ENCODE measurements around the gene INTS2. TPM values are rescaled to one million over a fixed set of nuclear protein-coding genes. Genes with fewer than 3 reads are reported as not detected.

Gene INTS2
- total and polyA plus RNA-seq, 12 donors: 1.3 to 14.1 (median 8.7) TPM

GRCh38 chr17:61836266-61837174 is 91.3 kb downstream of the INTS2 start:
- intact Hi-C loops (cut with DNase I): loop anchor here in 1 of 2 donors (5.0 kb wide), 2 partner anchors 199 to 419 kb away; no protein-coding TSS in a partner anchor
- no peaks in the 10 kb centered on the region for H3K36me3 ChIP-seq (replicated peaks in 1 of 2)
- no peak for DNase-seq
- H3K9me3 ChIP-seq (replicated peaks in 1 of 3): no peaks in the 10 kb centered on the region
- TF ChIP-seq POLR2A (IDR thresholded peaks at IDR 0.05): no peak
- TF ChIP-seq, protein P1, sequence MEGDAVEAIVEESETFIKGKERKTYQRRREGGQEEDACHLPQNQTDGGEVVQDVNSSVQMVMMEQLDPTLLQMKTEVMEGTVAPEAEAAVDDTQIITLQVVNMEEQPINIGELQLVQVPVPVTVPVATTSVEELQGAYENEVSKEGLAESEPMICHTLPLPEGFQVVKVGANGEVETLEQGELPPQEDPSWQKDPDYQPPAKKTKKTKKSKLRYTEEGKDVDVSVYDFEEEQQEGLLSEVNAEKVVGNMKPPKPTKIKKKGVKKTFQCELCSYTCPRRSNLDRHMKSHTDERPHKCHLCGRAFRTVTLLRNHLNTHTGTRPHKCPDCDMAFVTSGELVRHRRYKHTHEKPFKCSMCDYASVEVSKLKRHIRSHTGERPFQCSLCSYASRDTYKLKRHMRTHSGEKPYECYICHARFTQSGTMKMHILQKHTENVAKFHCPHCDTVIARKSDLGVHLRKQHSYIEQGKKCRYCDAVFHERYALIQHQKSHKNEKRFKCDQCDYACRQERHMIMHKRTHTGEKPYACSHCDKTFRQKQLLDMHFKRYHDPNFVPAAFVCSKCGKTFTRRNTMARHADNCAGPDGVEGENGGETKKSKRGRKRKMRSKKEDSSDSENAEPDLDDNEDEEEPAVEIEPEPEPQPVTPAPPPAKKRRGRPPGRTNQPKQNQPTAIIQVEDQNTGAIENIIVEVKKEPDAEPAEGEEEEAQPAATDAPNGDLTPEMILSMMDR (IDR thresholded peaks at IDR 0.05): no peak
- H3K27ac ChIP-seq: no peak overlapping the region
- H3K27me3 ChIP-seq: no peaks in the 10 kb centered on the region
- H3K4me1 ChIP-seq (replicated peaks in 1 of 2): no peaks in the 10 kb centered on the region
- WGBS, 4 donors: 84 to 90% (median 88%) methylated on average over 3 of the region's 3 CpGs
- H3K4me3 ChIP-seq: no peak overlapping the region

DNA sequence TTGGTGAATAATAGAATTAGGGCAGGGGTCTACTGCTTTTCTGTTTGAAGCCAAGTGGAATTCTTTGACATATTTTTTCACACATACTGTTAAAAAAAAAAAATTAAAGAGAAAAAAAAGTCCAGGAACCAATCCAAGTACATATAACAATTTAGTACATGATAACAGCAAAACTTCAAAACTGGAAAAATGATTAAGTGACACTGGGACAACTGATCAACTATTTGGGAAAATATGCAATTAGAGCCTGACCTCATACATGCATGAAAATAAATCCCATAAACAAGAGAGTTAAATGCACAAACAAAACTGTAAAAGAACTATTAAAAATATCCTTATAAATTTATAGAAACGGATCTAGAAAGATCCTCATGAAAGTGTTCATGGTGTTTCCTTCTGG is 92.2 kb downstream of the INTS2 start:
- Histone ChIP-seq H3K9me3 (replicated peaks in 1 of 3) (no peaks in the 10 kb centered on the region), H3K4me3 (no peak overlapping the region), H3K27me3 (no peaks in the 10 kb centered on the region), H3K36me3 (replicated peaks in 1 of 2) (no peaks in the 10 kb centered on the region), H3K4me1 (replicated peaks in 1 of 2) (no peaks in the 10 kb centered on the region), H3K27ac (no peak overlapping the region)
- 81 to 90% (median 85%) methylated on average over 1 of the region's 1 CpG for WGBS, 4 donors
- TF ChIP-seq POLR2A (IDR thresholded peaks at IDR 0.05): no peak
- TF ChIP-seq, protein P1 (IDR thresholded peaks at IDR 0.05): no peak
- DNase-seq: no peak
- intact Hi-C loops (cut with DNase I): loop anchor here in 1 of 2 donors (5.0 kb wide), 2 partner anchors 198 to 418 kb away; no protein-coding TSS in a partner anchor

GRCh38 chr17:61834610-61835009 is 93.2 kb downstream of the INTS2 start:
- 94 to 100% (median 99%) methylated on average over 2 of the region's 2 CpGs for WGBS, 4 donors
- no peaks in the 10 kb centered on the region for H3K27me3 ChIP-seq
- no peaks in the 10 kb centered on the region for H3K4me1 ChIP-seq (replicated peaks in 1 of 2)
- H3K27ac ChIP-seq: no peak overlapping the region
- H3K4me3 ChIP-seq: no peak overlapping the region
- no peak for DNase-seq
- H3K36me3 ChIP-seq (replicated peaks in 1 of 2): no peaks in the 10 kb centered on the region
- H3K9me3 ChIP-seq (replicated peaks in 1 of 3): no peaks in the 10 kb centered on the region
- TF ChIP-seq POLR2A (IDR thresholded peaks at IDR 0.05): no peak
- TF ChIP-seq, protein P1 (IDR thresholded peaks at IDR 0.05): no peak
- intact Hi-C loops (cut with DNase I): loop anchor here in 1 of 2 donors (5.0 kb wide), 2 partner anchors 197 to 417 kb away; no protein-coding TSS in a partner anchor

DNA sequence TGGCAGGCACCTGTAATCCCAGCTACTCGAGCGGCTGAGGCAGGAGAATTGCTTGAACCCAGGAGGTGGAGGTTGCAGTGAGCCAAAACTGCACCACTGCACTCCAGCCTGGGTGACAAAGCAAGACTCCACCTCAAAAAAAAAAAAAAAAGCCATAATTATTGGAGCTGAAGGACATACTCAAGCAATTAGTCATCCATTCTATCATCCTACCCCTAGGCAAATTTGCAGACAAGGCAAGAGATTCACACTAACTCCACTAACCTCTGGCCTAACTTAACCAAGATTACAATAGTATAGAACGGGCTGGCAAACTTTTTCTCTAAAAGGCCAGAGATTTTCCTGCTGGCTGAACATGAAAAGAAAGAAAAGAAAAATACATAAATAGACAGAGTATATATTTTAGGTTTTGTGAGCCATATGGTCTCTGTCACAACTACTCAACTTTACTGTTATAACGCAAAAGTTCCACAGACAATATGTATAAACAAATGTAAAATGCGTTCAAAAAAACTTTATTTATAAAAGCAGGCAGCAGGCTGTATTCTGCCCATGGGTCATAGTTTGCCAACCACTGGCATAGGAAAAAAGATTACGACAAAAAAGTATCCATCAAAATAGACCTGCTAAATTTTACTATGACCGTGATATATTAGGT is 94.1 kb downstream of the INTS2 start:
- Histone ChIP-seq H3K4me3 (no peak overlapping the region), H3K4me1 (replicated peaks in 1 of 2) (no peaks in the 10 kb centered on the region), H3K27me3 (no peaks in the 10 kb centered on the region), H3K9me3 (replicated peaks in 1 of 3) (no peaks in the 10 kb centered on the region), H3K27ac (no peak overlapping the region), H3K36me3 (replicated peaks in 1 of 2) (no peaks in the 10 kb centered on the region)
- no peak for DNase-seq
- WGBS, 4 donors: 79 to 96% (median 92%) methylated on average over 5 to 7 of the region's 7 CpGs
- TF ChIP-seq, protein P1 (IDR thresholded peaks at IDR 0.05): no peak
- TF ChIP-seq POLR2A (IDR thresholded peaks at IDR 0.05): no peak
- intact Hi-C loops (cut with DNase I): no loop called here

All from adrenal gland (tissue), 12 donors.